GM18868 (cell line): ENCODE data around the gene MEF2C.

Source experiments
- ATAC-seq: cut with Tn5 transposase; IDR thresholded peaks from one replicate; pipeline ENCODE4 v1.9.1; 2021; ENCODE audit warnings: mild to moderate bottlenecking, moderate library complexity; ENCODE audit not compliant: unreplicated experiment

The MEF2C gene

GRCh38 chr5:88729084-88729828 lies 153.7 kb downstream of the MEF2C start:
- peak; percentile 33 for ATAC-seq

DNA sequence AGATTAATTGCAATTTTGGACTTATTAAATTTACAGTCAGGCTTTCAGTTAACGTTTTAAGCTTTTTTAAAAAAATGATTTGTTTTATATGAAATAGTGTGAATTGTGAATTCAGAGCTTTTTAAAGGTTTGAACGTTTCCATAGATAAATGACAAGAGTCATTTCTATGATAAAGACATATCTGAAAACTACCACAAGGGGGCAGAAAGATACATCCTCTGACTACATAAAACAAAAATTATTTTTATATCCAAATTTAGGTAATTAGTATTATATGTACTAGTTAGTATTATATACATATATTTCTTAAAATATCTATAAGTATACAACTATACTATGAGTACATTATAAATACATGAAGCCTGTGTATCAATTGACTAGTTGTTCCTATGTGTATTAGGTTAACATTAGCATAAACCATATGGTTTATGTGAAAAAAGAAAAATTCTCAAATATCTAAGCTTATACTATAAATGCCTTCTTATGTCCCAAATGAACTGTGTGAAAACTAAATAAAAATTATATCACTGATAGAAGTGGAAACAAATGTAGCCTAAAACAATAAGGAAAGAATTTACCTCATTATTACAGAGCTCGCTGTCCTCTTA lies 155.2 kb downstream of the MEF2C start:
- no peak for ATAC-seq

- no peak for ATAC-seq
These were observed 157.5 kb downstream of the MEF2C start for GRCh38 chr5:88725454-88725853.

DNA sequence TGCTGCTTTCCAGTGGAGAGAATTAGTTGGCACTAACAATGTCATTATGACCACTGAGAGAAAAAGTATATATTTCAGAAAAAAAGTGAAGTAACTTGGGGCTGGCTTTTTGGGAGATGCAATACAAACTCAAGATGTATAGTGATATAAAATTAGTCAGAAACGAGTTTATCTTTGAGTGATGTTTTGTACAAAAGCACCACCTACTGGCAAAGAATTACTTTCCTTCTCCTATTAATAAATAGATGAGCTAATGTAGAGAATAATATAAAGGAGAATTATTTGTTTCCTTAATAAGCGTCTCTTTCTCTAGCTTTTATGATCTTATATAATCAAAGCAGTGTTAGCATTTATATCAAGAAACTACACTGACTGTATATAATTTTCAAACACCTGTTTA lies 158.8 kb downstream of the MEF2C start:
- ATAC-seq = no peak

GRCh38 chr5:88722546-88723073 lies 160.4 kb downstream of the MEF2C start:
- no peak for ATAC-seq

DNA sequence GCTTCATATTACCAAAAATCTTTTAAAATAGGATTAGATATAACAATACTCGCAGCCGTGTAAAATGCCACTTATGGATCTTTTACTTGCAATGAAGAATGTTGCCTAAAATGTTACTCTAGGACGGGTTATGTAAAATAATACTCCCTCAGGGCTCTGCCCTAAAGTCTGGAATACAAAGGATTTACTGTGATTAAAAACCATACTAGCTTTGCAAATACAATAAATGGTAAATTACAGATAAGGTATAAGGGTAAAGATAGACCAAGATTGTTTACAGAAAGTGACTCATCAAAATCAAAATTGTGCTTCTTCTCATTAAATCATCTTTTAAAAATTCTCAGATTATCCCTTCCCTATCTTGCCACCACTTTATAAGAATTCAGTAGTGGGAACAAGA lies 163.6 kb downstream of the MEF2C start:
- no peak for ATAC-seq

DNA sequence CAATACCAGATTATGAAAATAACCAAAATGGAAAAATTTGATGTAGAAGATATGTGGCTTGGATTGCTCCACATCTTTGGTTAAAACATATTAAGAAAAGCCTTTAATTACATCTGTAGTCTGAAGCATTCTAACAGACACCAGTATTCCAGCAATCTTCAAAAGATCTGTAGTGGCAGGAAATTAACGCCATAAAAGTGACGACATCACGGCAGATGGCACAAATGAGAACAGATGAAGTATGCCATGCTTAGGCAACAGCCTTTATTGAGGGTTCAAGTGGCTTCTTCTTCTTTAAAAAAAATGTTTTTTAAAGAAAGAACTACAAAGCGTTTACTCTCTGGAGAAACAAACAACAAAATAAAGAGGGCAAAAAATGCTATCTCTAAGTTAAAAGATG lies 164.2 kb downstream of the MEF2C start:
- ATAC-seq = no peak

DNA sequence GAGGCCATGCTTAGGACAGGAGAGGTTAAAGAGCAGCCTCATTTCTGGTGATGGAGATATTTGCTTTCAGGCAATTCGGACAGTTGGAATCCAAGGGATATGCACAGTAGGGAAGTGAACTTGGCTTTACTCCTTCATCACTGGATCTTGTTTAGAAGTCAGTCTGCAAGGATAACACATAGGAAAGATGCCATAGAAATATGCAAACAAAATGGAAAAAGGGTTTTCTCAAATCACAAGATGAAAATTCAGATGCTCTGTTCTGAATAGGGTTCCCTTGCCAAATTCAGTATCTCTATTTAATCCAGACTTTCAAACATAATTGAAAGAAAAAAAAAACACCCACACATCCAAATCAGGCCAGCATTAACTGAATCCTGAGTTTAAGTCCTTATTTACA lies 166.9 kb downstream of the MEF2C start:
- ATAC-seq = no peak

GRCh38 chr5:88715503-88715902 lies 167.5 kb downstream of the MEF2C start:
- no peak for ATAC-seq

- ATAC-seq = no peak
These were observed 169.2 kb downstream of the MEF2C start for GRCh38 chr5:88713818-88714217.

DNA sequence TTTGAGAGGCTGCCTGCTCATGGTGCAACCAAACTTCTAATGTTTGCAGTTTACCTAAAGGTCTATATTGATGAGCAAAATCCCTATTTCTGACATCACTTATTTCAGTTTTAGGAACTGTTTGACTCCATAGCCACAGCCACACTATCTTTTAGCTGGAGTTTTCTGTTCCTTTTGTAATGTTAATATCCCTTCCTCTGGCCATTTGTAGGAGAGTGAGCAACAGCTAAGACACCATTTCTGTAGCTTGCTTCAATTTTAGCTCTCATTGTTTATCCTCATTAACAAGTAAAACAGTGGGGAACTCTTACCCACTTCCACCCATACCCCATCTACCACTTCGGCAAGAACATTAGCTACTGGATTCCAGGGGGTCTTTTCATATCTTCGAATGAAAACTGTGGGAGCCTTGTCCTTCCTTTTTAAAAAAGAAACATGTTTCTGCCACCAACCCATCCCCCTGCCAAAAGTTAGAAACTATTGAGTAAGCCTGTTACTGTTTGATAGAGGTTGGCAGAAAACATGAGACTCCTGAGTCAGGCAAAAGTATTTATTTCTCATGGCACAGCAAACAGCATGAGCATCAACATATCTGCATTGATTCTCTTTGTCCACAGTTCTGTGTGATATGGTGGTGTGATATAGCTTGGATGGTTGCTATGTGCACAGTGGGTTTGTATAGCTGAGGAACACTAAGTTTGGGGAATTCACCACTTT lies 174.1 kb downstream of the MEF2C start:
- ATAC-seq = no peak

DNA sequence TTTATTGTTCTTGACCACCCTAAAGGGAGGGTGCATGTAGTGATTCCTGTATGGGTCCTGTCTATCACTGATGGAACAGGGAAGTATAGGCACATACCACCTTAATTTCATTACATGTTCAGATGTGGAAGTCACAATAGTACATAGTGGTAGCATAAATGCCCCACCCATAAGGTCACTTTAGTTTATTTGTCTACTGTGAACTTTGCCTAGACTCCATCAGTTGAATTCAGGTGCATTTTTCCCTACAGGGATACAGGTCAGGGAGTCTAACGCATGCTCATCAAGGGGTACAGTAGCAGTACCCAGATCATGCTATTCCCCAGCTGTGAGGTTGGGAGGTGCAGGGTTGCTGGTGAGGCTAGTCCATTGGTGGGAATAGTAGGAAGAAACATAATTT lies 175.0 kb downstream of the MEF2C start:
- ATAC-seq = no peak

DNA sequence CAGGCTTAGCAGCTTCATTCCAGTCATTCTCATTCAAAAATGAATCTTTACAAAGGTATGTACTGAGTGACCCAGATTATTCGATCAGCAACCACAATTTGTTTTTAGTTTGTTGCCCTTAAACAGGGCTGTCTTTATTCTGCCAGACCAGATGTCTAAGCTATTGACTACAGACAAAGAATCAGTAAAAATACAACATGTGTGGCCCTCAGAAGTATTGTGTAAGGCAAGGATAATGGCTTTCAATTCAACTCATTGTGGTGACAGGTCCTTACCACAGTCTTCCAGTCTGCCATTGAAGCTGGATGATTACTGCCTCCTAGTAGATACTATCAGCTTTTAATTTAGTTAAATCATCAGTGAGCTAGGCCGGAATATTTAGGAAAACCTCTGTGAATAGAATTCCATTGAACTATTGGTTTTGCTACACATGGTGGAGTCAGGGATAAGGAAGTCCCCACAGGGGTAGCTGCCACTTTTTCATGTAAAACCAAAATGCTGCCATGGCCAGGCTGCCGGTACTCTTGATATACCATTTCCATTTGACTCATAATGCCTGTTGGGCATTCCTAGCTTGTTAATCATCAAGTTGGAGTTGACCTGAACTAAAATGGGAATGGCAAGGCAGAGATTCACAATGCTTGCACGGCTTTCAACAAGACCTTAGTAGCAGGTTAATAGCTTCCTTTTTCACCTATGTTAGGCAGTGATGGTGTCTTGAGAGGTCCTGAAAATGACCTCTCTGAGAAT lies 175.6 kb downstream of the MEF2C start:
- no peak for ATAC-seq

- ATAC-seq = no peak
These were observed 180.7 kb downstream of the MEF2C start for GRCh38 chr5:88702332-88702731.

DNA sequence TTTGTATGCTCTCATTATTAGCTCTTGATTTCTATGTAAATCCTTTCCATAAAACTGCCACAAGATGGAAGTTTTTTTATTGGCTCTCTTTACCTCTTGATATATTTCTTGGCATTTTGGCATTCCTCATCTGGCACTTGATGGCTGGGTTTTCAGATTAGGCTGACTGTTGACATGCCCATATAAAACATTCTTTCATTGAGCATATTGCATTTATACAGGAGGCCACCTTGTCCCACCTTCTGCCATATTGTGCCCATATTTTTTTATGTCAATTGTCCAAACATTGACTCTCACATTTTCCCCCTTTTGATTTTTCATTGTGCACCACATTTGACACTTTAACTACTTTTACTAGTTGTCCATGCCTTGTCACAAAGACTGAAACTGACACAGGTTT lies 182.9 kb downstream of the MEF2C start:
- ATAC-seq = no peak

- no peak for ATAC-seq
These were observed 184.7 kb downstream of the MEF2C start for GRCh38 chr5:88698290-88698689.

DNA sequence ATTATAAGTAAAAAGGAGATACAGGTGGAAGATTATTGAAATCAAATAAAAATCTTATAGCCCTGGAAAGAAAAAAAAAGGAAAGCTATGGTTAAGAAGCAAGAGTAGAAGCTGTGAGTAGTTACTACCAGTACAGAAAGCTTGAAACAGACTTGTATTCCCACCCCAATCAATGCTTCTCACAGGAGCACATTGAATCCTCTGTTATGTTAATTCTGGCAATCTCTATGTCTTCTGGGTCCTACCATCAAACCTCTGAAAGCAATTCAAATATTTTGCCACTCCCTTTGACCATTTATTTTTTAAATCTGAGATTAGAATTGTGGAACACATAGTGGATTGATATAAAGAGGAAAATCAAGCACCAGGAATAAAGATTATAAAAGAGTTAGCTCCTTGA lies 186.5 kb downstream of the MEF2C start:
- ATAC-seq = no peak

DNA sequence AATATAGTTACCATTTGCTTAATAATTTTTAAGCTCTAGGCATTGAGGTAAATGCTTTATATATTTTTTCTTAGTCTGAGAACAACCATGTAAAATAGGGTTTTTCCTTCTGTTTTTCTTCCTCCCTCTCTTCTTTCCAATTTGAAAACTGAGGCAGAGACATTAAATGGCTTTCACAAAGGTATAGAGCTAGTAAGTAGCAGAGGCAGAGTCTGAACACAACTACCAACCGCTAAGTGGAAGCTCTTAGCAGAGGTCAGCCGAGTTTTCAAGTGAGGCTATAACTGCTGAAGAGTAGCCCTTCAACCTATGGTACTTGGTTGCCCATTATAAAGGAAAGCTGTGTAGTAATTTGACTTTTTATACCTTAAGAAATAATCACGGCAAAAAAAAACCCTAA lies 187.1 kb downstream of the MEF2C start:
- no peak for ATAC-seq

GRCh38 chr5:88695232-88695631 lies 187.8 kb downstream of the MEF2C start:
- no peak for ATAC-seq

DNA sequence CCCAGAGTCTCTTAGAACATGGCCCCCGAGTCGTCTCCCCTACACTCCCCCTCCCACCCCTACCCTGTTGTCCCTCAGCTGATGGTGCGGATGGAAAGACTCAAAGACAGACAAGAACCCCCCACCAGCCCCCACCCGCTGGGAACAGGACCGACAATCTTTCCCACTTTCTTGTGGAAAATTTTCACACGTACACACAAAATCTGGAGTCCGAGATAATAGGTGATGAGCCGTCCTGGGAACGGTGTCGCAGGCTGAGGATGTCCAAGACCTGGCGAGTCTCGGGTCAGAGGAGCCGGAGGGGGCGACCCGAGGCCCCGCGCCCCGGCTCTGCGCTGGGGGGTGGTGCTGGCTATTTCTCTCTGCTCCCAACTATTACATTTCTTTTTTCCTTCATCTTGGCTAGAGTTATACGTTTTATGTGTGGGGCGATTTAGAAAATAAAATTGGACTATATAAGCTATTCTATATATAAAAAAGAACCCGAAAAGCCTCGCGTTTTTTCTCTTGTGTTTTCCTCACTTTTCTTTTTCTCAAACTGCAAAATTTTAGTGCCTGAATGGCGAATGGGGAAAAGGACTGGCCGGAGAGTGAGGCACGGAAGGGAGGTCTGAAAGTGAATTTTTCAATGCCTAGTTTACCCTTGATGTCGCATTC lies 188.8 kb downstream of the MEF2C start:
- ATAC-seq = no peak
